H1 (cell line): ENCODE results near the gene CSNK1G2. TPM values are rescaled to one million over a fixed set of nuclear protein-coding genes. Genes with fewer than 3 reads are reported as not detected.

Experiments used
- CHD7 ChIP-seq: fragments of 300-600 bp; sonication (generic); IDR thresholded peaks from 2 replicates; pipeline ENCODE4 v1.7.1; 2012; ENCODE audit warnings: low read length, moderate library complexity, mild to moderate bottlenecking, inconsistent platforms; ENCODE audit not compliant: insufficient replicate concordance
- E2F6 ChIP-seq: IDR thresholded peaks from 2 replicates; pipeline ENCODE4 v1.6.1; 2012; ENCODE audit warnings: inconsistent platforms
- EP300 ChIP-seq, 2 experiments: IDR thresholded peaks; 1 replicate in 1 of 2; 2 replicates in 1 of 2; pipeline ENCODE4 v1.6.1; 2011 to 2012; ENCODE audit warnings: low read depth in 2 of 2, low read length in 2 of 2, mild to moderate bottlenecking in 2 of 2, borderline replicate concordance in 1 of 2, inconsistent platforms in 1 of 2, moderate library complexity in 1 of 2
- GABPA ChIP-seq: IDR thresholded peaks from 2 replicates; pipeline ENCODE4 v1.6.1; 2011; ENCODE audit warnings: mild to moderate bottlenecking, low read length, moderate library complexity, borderline replicate concordance; ENCODE audit not compliant: insufficient read depth
- GTF2F1 ChIP-seq: IDR thresholded peaks from 2 replicates; pipeline ENCODE4 v1.6.1; 2012; ENCODE audit warnings: low read depth, low read length, improper control_type of control experiment, borderline replicate concordance
- HDAC2 ChIP-seq, 2 experiments: fragments of 300-600 bp in 1 of 2; sonication (generic) in 1 of 2; IDR thresholded peaks; 2 replicates each; pipeline ENCODE4 v1.6.1; 2011 to 2012; ENCODE audit warnings: low read depth in 2 of 2, low read length in 2 of 2, mild to moderate bottlenecking in 2 of 2, moderate library complexity in 2 of 2, borderline replicate concordance in 1 of 2, inconsistent platforms in 1 of 2
- TAF7 ChIP-seq: optimal IDR thresholded peaks from 2 replicates; pipeline ENCODE3; 2011; ENCODE audit warnings: low read depth, mild to moderate bottlenecking, inconsistent platforms, low read length, moderate library complexity, borderline replicate concordance
- TBP ChIP-seq: IDR thresholded peaks from 2 replicates; pipeline ENCODE4 v1.6.1; 2011; ENCODE audit warnings: low read depth, low read length, improper control_type of control experiment
- polyA plus RNA-seq, 7 experiments: library from polyadenylated mRNA; depleted of rRNA in 3 of 7; stranded (reverse) in 5 of 7; unstranded in 2 of 7; fragments of >200 nt in 5 of 7; fragments of 200-250 nt in 2 of 7; gene quantifications; 1 replicate in 5 of 7; 2 replicates in 1 of 7; 4 replicates in 1 of 7; pipeline versions ENCODE4 v1.2.1 to v1.2.3, GENCODE V29; 2011 to 2013; ENCODE audit warnings: missing spikeins in 2 of 7, mixed read lengths in 2 of 7
- total RNA-seq: library from RNA; stranded (reverse); fragmentation: NEBNext Ultra II Directional; extraction: Animal tissue kit (Norgen Biotek cat#: 25700); gene quantifications from 2 replicates; pipeline ENCODE4 v1.2.1, GENCODE V29; 2021

CSNK1G2 gene
- total and polyA plus RNA-seq, 2 of the 8 experiments (the other 6 are each of a cell fraction or from before 2014, with no cell fraction given): 99.5 to 130 TPM

- no peak for TF ChIP-seq CHD7
- TF ChIP-seq TBP: no peak
- TF ChIP-seq GABPA: no peak
- TF ChIP-seq HDAC2 (IDR thresholded peaks at IDR 0.05; ENCODE audit: borderline replicate concordance in 1 of 2, low read depth in 2 of 2, low read length in 2 of 2): no peak
- TF ChIP-seq E2F6: no peak
- no peak for TF ChIP-seq EP300 (IDR thresholded peaks at IDR 0.05; ENCODE audit: borderline replicate concordance in 1 of 2, low read depth in 2 of 2, low read length in 2 of 2)
- no peak for TF ChIP-seq GTF2F1
- TF ChIP-seq TAF7: no peak
- TF ChIP-seq, all 59 proteins: peak for 0
Measured at GRCh38 chr19:1974381-1975161, 33.6 kb downstream of the CSNK1G2 start (continued).
